ENCODE data around the gene CHAF1B.
A peak's percentile ranks its signal among the peaks of the same experiment; 100 is the strongest.

CHAF1B gene

GRCh38 chr21:36428761-36429432 is 43.7 kb downstream of the CHAF1B start:
- no peak for DNase-seq (ENCODE audit: low spot score)

GRCh38 chr21:36429947-36430546 is 44.9 kb downstream of the CHAF1B start:
- no peak for DNase-seq (ENCODE audit: low spot score)

GRCh38 chr21:36430841-36431240 is 45.6 kb downstream of the CHAF1B start:
- no peak for DNase-seq (ENCODE audit: low spot score)

- DNase-seq (ENCODE audit: low spot score), result no peak
These were observed 46.1 kb downstream of the CHAF1B start for GRCh38 chr21:36431252-36431651.

GRCh38 chr21:36433059-36433709 is 48.0 kb downstream of the CHAF1B start:
- DNase-seq (ENCODE audit: low spot score), result no peak

- DNase-seq (ENCODE audit: low spot score), result no peak
These were observed 49.0 kb downstream of the CHAF1B start for GRCh38 chr21:36434144-36434543.

GRCh38 chr21:36436829-36437744 is 51.9 kb downstream of the CHAF1B start:
- DNase-seq (ENCODE audit: low spot score), result no peak

- DNase-seq (ENCODE audit: low spot score), result no peak
These were observed 52.5 kb downstream of the CHAF1B start for GRCh38 chr21:36437745-36438128.

- no peak for DNase-seq (ENCODE audit: low spot score)
These were observed 56.5 kb downstream of the CHAF1B start for GRCh38 chr21:36441715-36442114.

- DNase-seq (ENCODE audit: low spot score), result no peak
These were observed 61.1 kb downstream of the CHAF1B start for GRCh38 chr21:36446301-36446700.

- DNase-seq (ENCODE audit: low spot score), result peak; percentile 14
These were observed 65.3 kb downstream of the CHAF1B start for GRCh38 chr21:36450511-36450910.

- no peak for DNase-seq (ENCODE audit: low spot score)
These were observed 66.3 kb downstream of the CHAF1B start for GRCh38 chr21:36451506-36451905.

- DNase-seq (ENCODE audit: low spot score), result no peak
These were observed 67.2 kb downstream of the CHAF1B start for GRCh38 chr21:36452281-36452825.

- DNase-seq (ENCODE audit: low spot score), result no peak
These were observed 68.9 kb downstream of the CHAF1B start for GRCh38 chr21:36454093-36454531.

- DNase-seq (ENCODE audit: low spot score), result no peak
These were observed 69.5 kb downstream of the CHAF1B start for GRCh38 chr21:36454706-36455105.

GRCh38 chr21:36456729-36457414 is 71.7 kb downstream of the CHAF1B start:
- no peak for DNase-seq (ENCODE audit: low spot score)

- no peak for DNase-seq (ENCODE audit: low spot score)
These were observed 73.9 kb downstream of the CHAF1B start for GRCh38 chr21:36459098-36459497.

GRCh38 chr21:36460866-36461265 is 75.7 kb downstream of the CHAF1B start:
- no peak for DNase-seq (ENCODE audit: low spot score)

GRCh38 chr21:36461277-36461917 is 76.2 kb downstream of the CHAF1B start:
- DNase-seq (ENCODE audit: low spot score), result no peak

- DNase-seq (ENCODE audit: low spot score), result no peak
These were observed 76.8 kb downstream of the CHAF1B start for GRCh38 chr21:36461918-36462486.

- no peak for DNase-seq (ENCODE audit: low spot score)
These were observed 78.0 kb downstream of the CHAF1B start for GRCh38 chr21:36463204-36463603.

Measured in putamen (tissue), 1 donor.